GM12892 (cell line): ENCODE results near the gene PACS1.

ENCODE experiments used
- POLR2A ChIP-seq: IDR thresholded peaks from 2 replicates; pipeline ENCODE4 v1.6.1; 2011; ENCODE audit warnings: low read depth, low read length, control low read depth
- POLR2AphosphoS5 ChIP-seq: IDR thresholded peaks from 2 replicates; pipeline ENCODE4 v1.6.1; 2011; ENCODE audit warnings: low read depth, low read length, control low read depth
- TAF1 ChIP-seq: IDR thresholded peaks from 2 replicates; pipeline ENCODE4 v1.6.1; 2011; ENCODE audit warnings: low read depth, mild to moderate bottlenecking, control low read depth, low read length, borderline replicate concordance

DNA sequence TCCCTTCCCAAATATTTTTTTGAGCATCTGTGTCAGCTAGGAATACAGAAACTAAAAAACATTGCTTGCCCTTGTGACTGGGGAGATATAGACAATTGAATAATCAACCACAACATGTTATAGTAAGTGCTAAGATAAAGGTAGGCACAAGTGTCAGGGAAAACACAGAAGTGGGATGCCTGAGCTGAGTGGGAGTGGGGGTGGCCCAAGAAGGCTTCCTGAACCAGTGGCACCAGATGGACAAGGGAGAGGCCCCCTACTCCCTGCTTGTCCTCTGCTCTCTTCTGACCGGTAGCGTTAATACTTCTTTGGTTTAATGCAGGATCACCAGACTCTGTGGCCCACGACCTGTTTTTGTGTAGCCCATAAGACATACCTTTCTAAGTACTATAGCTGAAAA, 48.8 kb downstream of the PACS1 start:
- TF ChIP-seq POLR2AphosphoS5 = no peak
- TF ChIP-seq POLR2A = no peak
- TF ChIP-seq TAF1 = no peak
